ENCODE measurements around the gene DDX17. TPM values are rescaled to one million over a fixed set of nuclear protein-coding genes. Genes with fewer than 3 reads are reported as not detected.

DDX17 gene
- total RNA-seq, 2 donors from 2014 or later: 507 to 621 TPM

DNA sequence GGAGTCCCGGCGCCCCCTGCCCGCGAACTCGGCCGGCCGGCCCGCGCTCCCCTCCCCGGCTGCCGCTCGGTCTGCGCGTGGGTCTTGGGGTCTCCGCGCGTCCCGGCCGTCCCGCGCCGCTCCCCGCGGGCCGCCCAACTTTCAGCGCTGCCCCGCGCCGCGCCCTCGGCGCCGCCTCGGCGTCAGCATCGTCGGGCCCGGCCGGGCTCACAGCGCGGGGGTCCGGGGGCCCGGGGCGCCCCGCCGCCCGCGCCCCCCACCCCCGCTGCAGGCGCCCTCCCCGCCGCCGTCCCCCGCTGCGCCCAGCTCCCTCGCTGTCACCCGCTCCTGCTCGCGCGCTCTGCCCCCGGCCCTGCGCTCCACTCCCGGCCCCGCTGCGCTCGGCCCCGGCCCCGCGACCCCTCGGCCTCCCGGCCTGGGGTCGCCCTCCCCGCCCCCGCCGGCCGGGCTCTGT is 51.0 kb downstream of the DDX17 start, which contains the start of gene KCNJ4:
Gene KCNJ4, minus strand, starts transcription at position 124 of the 454 bp plus-strand sequence. CDS start 27,067 bp downstream, outside the sequence.
- Histone ChIP-seq H3K9me3 (ENCODE audit: control insufficient read depth, low read length) (no peaks in the 10 kb centered on the region), H3K9ac (ENCODE audit: extremely low read depth, low read length, poor library complexity, severe bottlenecking) (no peak within 1 kb of the TSS), H3K27ac (ENCODE audit: low read depth, low read length) (no peak within 1 kb of the TSS), H3K36me3 (ENCODE audit: control insufficient read depth, insufficient read depth, low read length) (no peaks in the 10 kb centered on the region), H3K4me1 (ENCODE audit: control insufficient read depth, insufficient read depth, low read length) (no peaks in the 10 kb centered on the region), H3K27me3 (ENCODE audit: control insufficient read depth, insufficient read depth, low read length, poor library complexity, severe bottlenecking) (peaks cover 73% of the 10 kb centered on the region), H3K4me3 (ENCODE audit: low read length) (peak within 1 kb of the TSS; percentile 64)
- no peak for DNase-seq
- Mint-ChIP-seq H3K27me3 (ENCODE audit: insufficient read depth) (peaks cover 91% of the 10 kb centered on the region), H3K36me3 (ENCODE audit: low read depth) (no peaks in the 10 kb centered on the region), H3K27ac (no peak within 1 kb of the TSS), H3K4me1 (peaks cover 5% of the 10 kb centered on the region), H3K4me3 (peak within 1 kb of the TSS; percentile 56), H3K9me3 (no peaks in the 10 kb centered on the region)
- TF ChIP-seq, protein P1, sequence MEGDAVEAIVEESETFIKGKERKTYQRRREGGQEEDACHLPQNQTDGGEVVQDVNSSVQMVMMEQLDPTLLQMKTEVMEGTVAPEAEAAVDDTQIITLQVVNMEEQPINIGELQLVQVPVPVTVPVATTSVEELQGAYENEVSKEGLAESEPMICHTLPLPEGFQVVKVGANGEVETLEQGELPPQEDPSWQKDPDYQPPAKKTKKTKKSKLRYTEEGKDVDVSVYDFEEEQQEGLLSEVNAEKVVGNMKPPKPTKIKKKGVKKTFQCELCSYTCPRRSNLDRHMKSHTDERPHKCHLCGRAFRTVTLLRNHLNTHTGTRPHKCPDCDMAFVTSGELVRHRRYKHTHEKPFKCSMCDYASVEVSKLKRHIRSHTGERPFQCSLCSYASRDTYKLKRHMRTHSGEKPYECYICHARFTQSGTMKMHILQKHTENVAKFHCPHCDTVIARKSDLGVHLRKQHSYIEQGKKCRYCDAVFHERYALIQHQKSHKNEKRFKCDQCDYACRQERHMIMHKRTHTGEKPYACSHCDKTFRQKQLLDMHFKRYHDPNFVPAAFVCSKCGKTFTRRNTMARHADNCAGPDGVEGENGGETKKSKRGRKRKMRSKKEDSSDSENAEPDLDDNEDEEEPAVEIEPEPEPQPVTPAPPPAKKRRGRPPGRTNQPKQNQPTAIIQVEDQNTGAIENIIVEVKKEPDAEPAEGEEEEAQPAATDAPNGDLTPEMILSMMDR (conservative IDR thresholded peaks at IDR 0.05): no peak
- 0% methylated on average over 4 to 72 of the region's 76 CpGs for WGBS, 2 experiments (ENCODE audit: insufficient coverage in 1 of 2, insufficient read length in 1 of 2)

DNA sequence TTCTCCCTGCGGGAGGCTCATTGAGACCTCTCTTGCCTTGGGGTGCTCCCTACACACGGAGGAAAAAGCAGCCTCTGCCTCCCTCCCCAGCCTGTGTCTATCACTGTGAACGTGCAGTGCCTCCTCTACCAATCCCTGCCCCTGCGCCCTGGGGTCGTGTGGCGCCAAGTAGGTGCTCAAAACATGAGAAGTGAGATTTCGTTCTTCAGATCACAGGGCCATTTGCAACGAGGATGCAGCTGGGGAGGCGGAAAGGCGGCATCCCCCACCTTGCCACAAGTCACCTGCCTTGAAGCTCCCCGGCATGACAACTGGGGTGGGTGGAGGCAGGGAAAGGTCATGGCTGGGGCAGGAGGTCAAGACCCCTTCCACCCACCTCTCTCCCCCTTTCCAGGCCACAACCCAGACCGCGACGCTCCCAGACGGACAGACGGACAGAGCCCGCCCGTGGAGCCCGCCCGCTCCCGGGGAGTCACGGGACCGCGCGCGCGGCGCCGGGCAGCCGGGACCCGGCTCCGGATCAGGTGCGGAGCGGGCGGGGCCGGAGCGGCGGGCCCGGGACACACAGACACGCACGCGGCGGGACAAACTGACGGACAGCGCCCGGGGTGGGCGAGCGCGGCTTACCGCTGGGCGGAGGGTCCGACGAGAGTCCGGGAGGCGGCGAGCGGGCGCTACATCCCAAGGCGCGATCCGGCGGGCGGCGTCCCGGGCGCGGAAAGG is 51.6 kb downstream of the DDX17 start:
- no peak overlapping the region for H3K27ac Mint-ChIP-seq
- peak overlapping the region; percentile 64 for H3K4me3 ChIP-seq (ENCODE audit: low read length)
- H3K27ac ChIP-seq (ENCODE audit: low read depth, low read length): no peak overlapping the region
- DNase-seq: peak; percentile 67
- TF ChIP-seq, protein P1 (conservative IDR thresholded peaks at IDR 0.05): no peak
- peaks cover 90% of the 10 kb centered on the region for H3K27me3 Mint-ChIP-seq (ENCODE audit: insufficient read depth)
- H3K9me3 Mint-ChIP-seq: no peaks in the 10 kb centered on the region
- no peak overlapping the region for H3K9ac ChIP-seq (ENCODE audit: extremely low read depth, low read length, poor library complexity, severe bottlenecking)
- peak overlapping the region; percentile 56 for H3K4me3 Mint-ChIP-seq
- WGBS, 2 experiments (ENCODE audit: insufficient coverage in 1 of 2, insufficient read length in 1 of 2): 7 to 15% methylated on average over 14 to 66 of the region's 67 CpGs
- H3K4me1 ChIP-seq (ENCODE audit: control insufficient read depth, insufficient read depth, low read length): no peaks in the 10 kb centered on the region
- no peaks in the 10 kb centered on the region for H3K36me3 ChIP-seq (ENCODE audit: control insufficient read depth, insufficient read depth, low read length)
- H3K4me1 Mint-ChIP-seq: peaks cover 5% of the 10 kb centered on the region
- no peaks in the 10 kb centered on the region for H3K36me3 Mint-ChIP-seq (ENCODE audit: low read depth)
- peaks cover 79% of the 10 kb centered on the region for H3K27me3 ChIP-seq (ENCODE audit: control insufficient read depth, insufficient read depth, low read length, poor library complexity, severe bottlenecking)
- no peaks in the 10 kb centered on the region for H3K9me3 ChIP-seq (ENCODE audit: control insufficient read depth, low read length)

DNA sequence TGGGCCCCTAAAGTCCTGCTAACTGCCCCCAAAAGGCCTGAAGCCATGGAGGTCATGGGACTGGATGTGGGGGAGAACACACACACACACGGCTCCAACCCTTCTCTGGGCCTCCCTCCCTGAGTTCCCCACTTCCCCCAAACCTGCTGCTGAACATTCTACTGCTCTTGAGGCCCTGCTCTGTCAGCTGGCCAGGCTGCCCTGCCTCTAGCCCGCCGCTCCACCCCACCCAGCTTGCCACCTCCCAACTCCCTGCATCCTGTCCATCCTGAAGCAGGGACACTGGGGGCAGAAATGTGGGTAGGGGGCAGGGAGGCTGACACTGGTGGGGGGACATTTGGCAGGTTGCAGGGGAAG is 52.1 kb downstream of the DDX17 start:
- Histone ChIP-seq H3K4me1 (ENCODE audit: control insufficient read depth, insufficient read depth, low read length) (no peaks in the 10 kb centered on the region), H3K9me3 (ENCODE audit: control insufficient read depth, low read length) (no peaks in the 10 kb centered on the region), H3K36me3 (ENCODE audit: control insufficient read depth, insufficient read depth, low read length) (no peaks in the 10 kb centered on the region), H3K4me3 (ENCODE audit: low read length) (peak overlapping the region; percentile 64), H3K9ac (ENCODE audit: extremely low read depth, low read length, poor library complexity, severe bottlenecking) (no peak overlapping the region), H3K27me3 (ENCODE audit: control insufficient read depth, insufficient read depth, low read length, poor library complexity, severe bottlenecking) (peaks cover 79% of the 10 kb centered on the region), H3K27ac (ENCODE audit: low read depth, low read length) (no peak overlapping the region)
- 54 to 80% methylated on average over 1 to 3 of the region's 3 CpGs for WGBS, 2 experiments (ENCODE audit: insufficient coverage in 1 of 2, insufficient read length in 1 of 2)
- peak overlapping the region; percentile 56 for H3K4me3 Mint-ChIP-seq
- peaks cover 86% of the 10 kb centered on the region for H3K27me3 Mint-ChIP-seq (ENCODE audit: insufficient read depth)
- TF ChIP-seq, protein P1 (conservative IDR thresholded peaks at IDR 0.05): no peak
- H3K27ac Mint-ChIP-seq: no peak overlapping the region
- DNase-seq: no peak
- no peaks in the 10 kb centered on the region for H3K9me3 Mint-ChIP-seq
- H3K4me1 Mint-ChIP-seq: peaks cover 5% of the 10 kb centered on the region
- no peaks in the 10 kb centered on the region for H3K36me3 Mint-ChIP-seq (ENCODE audit: low read depth)

Measured in endodermal cell (in vitro differentiated cells).